GM18499 (cell line): ENCODE results near the gene VPS45.
"Not testable (repeated sequence)": the region's sequence is repeated elsewhere in the genome, so short reads cannot be mapped to it uniquely, and the experiment has no call there.

Source experiments
- ATAC-seq: cut with Tn5 transposase; IDR thresholded peaks from one replicate; pipeline ENCODE4 v1.9.1; 2021; ENCODE audit warnings: moderate number of reproducible peaks; ENCODE audit not compliant: insufficient read depth, unreplicated experiment

Gene VPS45

GRCh38 chr1:150183061-150183460, 115.5 kb downstream of the VPS45 start:
- no peak for ATAC-seq

GRCh38 chr1:150185481-150185880, 117.9 kb downstream of the VPS45 start:
- no peak for ATAC-seq

- not testable (repeated sequence) for ATAC-seq
Observed at GRCh38 chr1:150186438-150186788, 118.8 kb downstream of the VPS45 start.

GRCh38 chr1:150186789-150187559, 119.4 kb downstream of the VPS45 start:
- no peak for ATAC-seq

GRCh38 chr1:150187560-150187931, 120.0 kb downstream of the VPS45 start:
- no peak for ATAC-seq

- no peak for ATAC-seq
Observed at GRCh38 chr1:150192012-150192411, 124.4 kb downstream of the VPS45 start.

- ATAC-seq, result no peak
Observed at GRCh38 chr1:150194381-150195031, 126.9 kb downstream of the VPS45 start.
